ENCODE measurements around the gene MT2A.

DNA sequence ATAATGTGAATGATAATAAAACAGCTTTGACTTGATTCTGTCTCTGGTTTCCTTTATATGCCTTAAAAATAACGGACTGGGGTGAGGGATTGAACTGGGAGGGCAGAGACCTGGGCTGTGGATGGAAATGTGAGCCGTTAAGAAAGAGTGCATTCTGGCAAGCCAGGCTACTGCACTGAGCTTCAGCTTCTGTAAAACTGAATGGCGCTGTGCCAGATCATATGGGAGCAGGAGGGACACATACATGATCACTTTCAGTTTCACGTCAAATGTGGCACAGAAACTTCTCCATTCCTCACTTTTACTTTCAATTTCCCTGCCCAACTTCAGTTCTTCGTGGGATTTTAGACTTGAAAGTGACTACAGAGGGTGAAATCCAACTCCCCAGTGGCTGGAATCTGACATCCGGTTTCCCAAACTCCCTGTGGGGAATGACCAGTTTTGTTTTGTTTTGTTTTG lies 1.1 kb downstream of the MT2A start:
- TF ChIP-seq POLR2AphosphoS5 (IDR thresholded peaks at IDR 0.05) (peak; percentile 52 to 73), POLR2A (IDR thresholded peaks at IDR 0.05; ENCODE audit: low read depth) (peak; percentile 45)
- TF ChIP-seq, protein P1, sequence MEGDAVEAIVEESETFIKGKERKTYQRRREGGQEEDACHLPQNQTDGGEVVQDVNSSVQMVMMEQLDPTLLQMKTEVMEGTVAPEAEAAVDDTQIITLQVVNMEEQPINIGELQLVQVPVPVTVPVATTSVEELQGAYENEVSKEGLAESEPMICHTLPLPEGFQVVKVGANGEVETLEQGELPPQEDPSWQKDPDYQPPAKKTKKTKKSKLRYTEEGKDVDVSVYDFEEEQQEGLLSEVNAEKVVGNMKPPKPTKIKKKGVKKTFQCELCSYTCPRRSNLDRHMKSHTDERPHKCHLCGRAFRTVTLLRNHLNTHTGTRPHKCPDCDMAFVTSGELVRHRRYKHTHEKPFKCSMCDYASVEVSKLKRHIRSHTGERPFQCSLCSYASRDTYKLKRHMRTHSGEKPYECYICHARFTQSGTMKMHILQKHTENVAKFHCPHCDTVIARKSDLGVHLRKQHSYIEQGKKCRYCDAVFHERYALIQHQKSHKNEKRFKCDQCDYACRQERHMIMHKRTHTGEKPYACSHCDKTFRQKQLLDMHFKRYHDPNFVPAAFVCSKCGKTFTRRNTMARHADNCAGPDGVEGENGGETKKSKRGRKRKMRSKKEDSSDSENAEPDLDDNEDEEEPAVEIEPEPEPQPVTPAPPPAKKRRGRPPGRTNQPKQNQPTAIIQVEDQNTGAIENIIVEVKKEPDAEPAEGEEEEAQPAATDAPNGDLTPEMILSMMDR (IDR thresholded peaks at IDR 0.05), result peak; percentile 11 to 30 (median 16)
